Heart left ventricle (tissue), 16 donors: ENCODE measurements around the gene C17orf67. TPM values are rescaled to one million over a fixed set of nuclear protein-coding genes. Genes with fewer than 3 reads are reported as not detected.
A peak's percentile ranks its signal among the peaks of the same experiment; 100 is the strongest.

Experiments
- ATAC-seq, 4 donors: fragments of 200-7000 bp; cut with Tn5 transposase; one replicate each; pipeline ENCODE4 v1.9.1; 2020 to 2022; ENCODE audit warnings: moderate library complexity in 4 of 4, mild to moderate bottlenecking in 3 of 4, moderate number of reproducible peaks in 1 of 4
- DNase-seq, 5 donors: peaks; one replicate each; pipeline ENCODE4 v3.0.0-alpha.2; 2020
- H3K27ac ChIP-seq, 12 donors: fragments of 200-600 bp; sonication (generic) in 4 of 12; one replicate each; pipeline versions ENCODE4 v1.5.0 to v1.8.0; 2016 to 2022; ENCODE audit warnings: mild to moderate bottlenecking in 2 of 12
- H3K27me3 ChIP-seq, 9 donors: fragments of 200-600 bp; sonication (generic) in 2 of 9; one replicate each; pipeline versions ENCODE4 v1.5.1 to v1.8.0; 2016 to 2022; ENCODE audit warnings: mild to moderate bottlenecking in 3 of 9
- H3K36me3 ChIP-seq, 9 donors: fragments of 200-600 bp; sonication (generic) in 2 of 9; one replicate each; pipeline versions ENCODE4 v1.5.0 to v1.8.0; 2018 to 2022; ENCODE audit warnings: mild to moderate bottlenecking in 2 of 9
- H3K4me1 ChIP-seq, 12 donors: fragments of 200-600 bp; sonication (generic) in 4 of 12; one replicate each; pipeline versions ENCODE4 v1.5.0 to v1.8.0; 2016 to 2022; ENCODE audit warnings: mild to moderate bottlenecking in 3 of 12
- H3K4me3 ChIP-seq, 12 donors: fragments of 200-600 bp; sonication (generic) in 4 of 12; one replicate each; pipeline versions ENCODE4 v1.5.0 to v1.8.0; 2017 to 2022; ENCODE audit warnings: mild to moderate bottlenecking in 9 of 12, moderate library complexity in 4 of 12
- H3K9me3 ChIP-seq, 12 donors: fragments of 200-600 bp; sonication (generic) in 4 of 12; one replicate each; pipeline versions ENCODE4 v1.5.0 to v1.8.0; 2016 to 2022; ENCODE audit warnings: mild to moderate bottlenecking in 1 of 12
- POLR2A ChIP-seq, 2 donors: fragments of 450-650 bp; IDR thresholded peaks; one replicate each; pipeline ENCODE4 v1.6.1; 2017; ENCODE audit warnings: antibody characterized with exemption in 2 of 2, mild to moderate bottlenecking in 2 of 2, moderate library complexity in 2 of 2
- WGBS, 4 donors: extraction: QIAGEN DNeasy Blood & Tissue Kit in 2 of 4; methylation state at CpG; one replicate each; pipeline versions ENCODE4 v1.1.5 to v1.1.7; 2013 to 2018; 5-methylcytosine and 5-hydroxymethylcytosine counted together
- intact Hi-C, 10 donors: fragments of 100-400 bp; cut with DNase I; formaldehyde crosslinking; loops; one replicate each; pipeline versions ENCODE4 v1.11.1 to v1.14.2; 2022
- polyA plus RNA-seq, 2 donors: library from polyadenylated mRNA; stranded (reverse); fragments of 200-250 nt; gene quantifications; one replicate each; pipeline ENCODE4 v1.2.3, GENCODE V29; 2013
- total RNA-seq, 9 donors: library from RNA; depleted of rRNA in 2 of 9; stranded (reverse); fragments of >200 nt in 2 of 9; fragmentation: NEBNext Ultra II Directional in 3 of 9; extraction: Animal tissue kit (Norgen Biotek cat#: 25700) in 3 of 9; gene quantifications; one replicate each; pipeline versions ENCODE4 v1.1.0 to v1.2.4, GENCODE V29; 2016 to 2023
- TF ChIP-seq, protein P1 (sequence below), 12 donors: fragments of 200-600 bp; sonication (generic) in 4 of 12; IDR thresholded peaks; one replicate each; pipeline versions ENCODE4 v1.5.0 to v1.8.0; 2018 to 2022; ENCODE audit warnings: antibody characterized with exemption in 12 of 12, mild to moderate bottlenecking in 5 of 12
- donor health status: ischemic (EF 13 %, LVEDD 7.1; RV severe dilation, severe dysfunction).
- donor health status: healthy with polysubstance abuse.
- donor health status: DM: no; HTN: yes; CAD: no.
- donor health status: DM: no; HTN: no; CAD: no.
- donor health status: ischemic (EF 25% LVEDD 6.9; RV normal size, moderate dysfunction).
- donor health status: ischemic (EF 25% LVEDD 5.7; RV mildly dilated, moderate dysfunction).
- donor health status: healthy.
- donor health status: DM: yes; HTN: yes; CAD: no.
- donor health status: ischemic (EF 35%, LVEDD 5.7; RV mildly dilated, moderate dysfunction).
- donor health status: nonischemic (EF 11% LVEDD 7.7; RV severe dilation, severe dysfunction).
- donor health status: DM: yes; HTN: yes; CAD: no.
- donor health status: PGD.
- donor health status: ischemic (EF 29% LVEDD 5.4; RV normal size, mild dysfunction).
- donor health status: nonischemic (EF 23%, LVEDD 6.1; RV moderate dilation, normal function).

Gene C17orf67
- total and polyA plus RNA-seq, 11 donors = 0.14 to 1.1 (median 0.45) TPM

- H3K4me1 ChIP-seq = no peaks in the 10 kb centered on the region
- DNase-seq (no peak), ATAC-seq (peak in 1 of 4 donors; percentile 20)
- H3K4me3 ChIP-seq = no peak overlapping the region
- 75 to 87% (median 82%) methylated on average over 4 of the region's 4 CpGs for WGBS, 4 donors
- no peak overlapping the region for H3K27ac ChIP-seq
- no peaks in the 10 kb centered on the region for H3K36me3 ChIP-seq
- no peak for TF ChIP-seq POLR2A (IDR thresholded peaks at IDR 0.05)
- TF ChIP-seq, protein P1, sequence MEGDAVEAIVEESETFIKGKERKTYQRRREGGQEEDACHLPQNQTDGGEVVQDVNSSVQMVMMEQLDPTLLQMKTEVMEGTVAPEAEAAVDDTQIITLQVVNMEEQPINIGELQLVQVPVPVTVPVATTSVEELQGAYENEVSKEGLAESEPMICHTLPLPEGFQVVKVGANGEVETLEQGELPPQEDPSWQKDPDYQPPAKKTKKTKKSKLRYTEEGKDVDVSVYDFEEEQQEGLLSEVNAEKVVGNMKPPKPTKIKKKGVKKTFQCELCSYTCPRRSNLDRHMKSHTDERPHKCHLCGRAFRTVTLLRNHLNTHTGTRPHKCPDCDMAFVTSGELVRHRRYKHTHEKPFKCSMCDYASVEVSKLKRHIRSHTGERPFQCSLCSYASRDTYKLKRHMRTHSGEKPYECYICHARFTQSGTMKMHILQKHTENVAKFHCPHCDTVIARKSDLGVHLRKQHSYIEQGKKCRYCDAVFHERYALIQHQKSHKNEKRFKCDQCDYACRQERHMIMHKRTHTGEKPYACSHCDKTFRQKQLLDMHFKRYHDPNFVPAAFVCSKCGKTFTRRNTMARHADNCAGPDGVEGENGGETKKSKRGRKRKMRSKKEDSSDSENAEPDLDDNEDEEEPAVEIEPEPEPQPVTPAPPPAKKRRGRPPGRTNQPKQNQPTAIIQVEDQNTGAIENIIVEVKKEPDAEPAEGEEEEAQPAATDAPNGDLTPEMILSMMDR (IDR thresholded peaks at IDR 0.05) = no peak
- H3K9me3 ChIP-seq = no peaks in the 10 kb centered on the region
- intact Hi-C loops = no loop called here
- H3K27me3 ChIP-seq = no peaks in the 10 kb centered on the region
Measured at GRCh38 chr17:56801459-56802178, 32.1 kb downstream of the C17orf67 start.

- no peak for DNase-seq
- Histone ChIP-seq H3K36me3 (no peaks in the 10 kb centered on the region), H3K4me1 (no peaks in the 10 kb centered on the region), H3K27me3 (no peaks in the 10 kb centered on the region), H3K27ac (no peak overlapping the region), H3K9me3 (no peaks in the 10 kb centered on the region), H3K4me3 (no peak overlapping the region)
- intact Hi-C loops = no loop called here
- WGBS, 4 donors = 38 to 44% (median 41%) methylated on average over 4 of the region's 4 CpGs
- no peak for ATAC-seq
- TF ChIP-seq POLR2A (IDR thresholded peaks at IDR 0.05) = no peak
- TF ChIP-seq, protein P1 (IDR thresholded peaks at IDR 0.05) = no peak
Measured at GRCh38 chr17:56798916-56799315, 34.8 kb downstream of the C17orf67 start.

DNA sequence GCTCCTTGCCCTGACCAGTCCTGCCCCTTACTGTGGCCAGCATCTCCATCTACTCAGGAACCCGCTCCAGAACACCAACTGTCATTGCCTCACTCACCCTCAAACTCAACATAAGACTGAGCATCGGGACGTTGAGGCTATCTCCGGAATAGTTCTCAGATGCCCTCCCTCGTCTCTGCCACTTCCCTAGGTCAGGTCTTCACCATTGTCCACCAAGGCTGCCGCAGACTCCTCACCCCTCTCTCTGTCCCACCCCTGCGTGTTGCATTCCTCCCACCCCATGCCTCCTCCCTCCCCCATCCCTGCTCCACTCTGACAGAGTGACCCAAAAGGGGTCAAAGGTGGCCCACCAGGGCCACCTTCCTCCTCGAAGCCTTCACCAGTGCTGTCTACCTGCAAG is 37.2 kb downstream of the C17orf67 start:
- no peaks in the 10 kb centered on the region for H3K9me3 ChIP-seq
- H3K27me3 ChIP-seq = no peaks in the 10 kb centered on the region
- H3K36me3 ChIP-seq = no peaks in the 10 kb centered on the region
- TF ChIP-seq, protein P1 (IDR thresholded peaks at IDR 0.05) = no peak
- no peak for TF ChIP-seq POLR2A (IDR thresholded peaks at IDR 0.05)
- H3K4me1 ChIP-seq = no peaks in the 10 kb centered on the region
- no peak overlapping the region for H3K4me3 ChIP-seq
- WGBS, 4 donors = 88 to 93% (median 89%) methylated on average over 8 of the region's 8 CpGs
- DNase-seq = no peak
- intact Hi-C loops = no loop called here
- no peak for ATAC-seq
- H3K27ac ChIP-seq = no peak overlapping the region

- no peaks in the 10 kb centered on the region for H3K27me3 ChIP-seq
- no peak overlapping the region for H3K27ac ChIP-seq
- ATAC-seq = no peak
- intact Hi-C loops = no loop called here
- no peaks in the 10 kb centered on the region for H3K9me3 ChIP-seq
- no peaks in the 10 kb centered on the region for H3K4me1 ChIP-seq
- H3K4me3 ChIP-seq = no peak overlapping the region
- TF ChIP-seq, protein P1 (IDR thresholded peaks at IDR 0.05) = no peak
- TF ChIP-seq POLR2A (IDR thresholded peaks at IDR 0.05) = no peak
- no peak for DNase-seq
- H3K36me3 ChIP-seq = no peaks in the 10 kb centered on the region
- 84 to 97% (median 89%) methylated on average over 5 of the region's 5 CpGs for WGBS, 4 donors
Measured at GRCh38 chr17:56795221-56795865, 38.4 kb downstream of the C17orf67 start.
